Measurements from ENCODE around the gene OR10D3.
"Not testable (repeated sequence)": the region's sequence is repeated elsewhere in the genome, so short reads cannot be mapped to it uniquely, and the experiment has no call there.

Gene OR10D3, protein sequence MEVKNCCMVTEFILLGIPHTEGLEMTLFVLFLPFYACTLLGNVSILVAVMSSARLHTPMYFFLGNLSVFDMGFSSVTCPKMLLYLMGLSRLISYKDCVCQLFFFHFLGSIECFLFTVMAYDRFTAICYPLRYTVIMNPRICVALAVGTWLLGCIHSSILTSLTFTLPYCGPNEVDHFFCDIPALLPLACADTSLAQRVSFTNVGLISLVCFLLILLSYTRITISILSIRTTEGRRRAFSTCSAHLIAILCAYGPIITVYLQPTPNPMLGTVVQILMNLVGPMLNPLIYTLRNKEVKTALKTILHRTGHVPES

DNA sequence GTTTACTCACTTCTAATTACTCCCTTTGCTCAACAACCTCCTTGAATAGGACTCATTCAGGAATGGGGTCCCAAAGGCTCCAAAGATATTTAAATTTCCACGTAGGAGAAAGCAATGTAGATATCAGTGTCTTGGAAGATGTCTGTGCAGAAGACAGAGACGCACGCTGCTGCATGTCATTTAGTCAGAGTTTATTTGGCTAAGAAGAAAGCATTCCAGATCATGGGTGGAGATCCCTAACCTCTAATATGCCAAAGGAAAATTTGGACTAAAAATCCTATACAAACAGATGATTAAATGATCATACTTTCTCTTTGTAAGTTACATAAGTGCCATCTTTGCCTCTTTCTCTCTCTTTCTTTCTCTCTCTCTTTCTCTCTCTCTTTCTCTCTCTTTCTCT, at the start of gene OR10D3:
OR10D3 (plus strand) TSS at position 278 of the 400 bp plus-strand sequence. CDS start 1,925 bp downstream, outside the sequence.
- no peak for DNase-seq

DNA sequence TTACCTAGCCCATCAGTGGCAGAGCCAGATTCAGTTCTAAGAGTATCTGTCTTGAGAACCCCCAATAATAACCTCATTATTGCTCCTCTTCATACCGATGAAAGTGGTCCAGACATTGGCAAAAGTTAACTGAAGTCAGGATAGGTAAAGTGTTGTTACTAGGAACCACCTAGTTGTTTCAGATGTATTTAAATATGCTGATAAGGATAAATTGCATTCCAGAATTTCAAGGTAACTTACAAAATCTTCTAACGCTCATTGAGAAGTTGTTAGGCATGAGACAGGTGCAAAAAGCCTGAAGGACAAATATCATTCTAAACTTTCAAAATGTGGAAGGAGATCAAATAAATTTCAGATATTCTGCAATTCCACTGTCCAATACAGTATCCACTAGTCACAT, 40.1 kb upstream of the OR10D3 start:
- no peak for DNase-seq

DNA sequence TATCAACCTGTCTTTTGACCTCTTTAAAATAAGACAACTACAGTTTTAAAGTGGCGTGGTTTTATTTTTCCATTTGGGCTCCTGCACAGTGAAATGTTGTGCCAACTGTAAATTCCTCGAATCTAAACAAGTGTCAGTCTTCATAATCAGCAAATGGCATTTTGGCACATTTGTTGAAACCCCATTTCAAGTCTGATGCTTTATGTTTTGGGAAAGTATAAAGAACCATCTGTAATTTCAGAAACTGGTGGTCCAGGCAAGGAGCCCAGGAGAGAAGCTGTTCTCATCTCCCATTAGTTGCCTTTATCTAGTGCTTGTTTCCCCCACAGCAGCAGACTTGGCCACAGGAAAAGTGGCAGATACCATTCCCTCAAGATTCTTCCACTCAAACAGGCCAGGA, 35.2 kb upstream of the OR10D3 start:
- no peak for DNase-seq

DNA sequence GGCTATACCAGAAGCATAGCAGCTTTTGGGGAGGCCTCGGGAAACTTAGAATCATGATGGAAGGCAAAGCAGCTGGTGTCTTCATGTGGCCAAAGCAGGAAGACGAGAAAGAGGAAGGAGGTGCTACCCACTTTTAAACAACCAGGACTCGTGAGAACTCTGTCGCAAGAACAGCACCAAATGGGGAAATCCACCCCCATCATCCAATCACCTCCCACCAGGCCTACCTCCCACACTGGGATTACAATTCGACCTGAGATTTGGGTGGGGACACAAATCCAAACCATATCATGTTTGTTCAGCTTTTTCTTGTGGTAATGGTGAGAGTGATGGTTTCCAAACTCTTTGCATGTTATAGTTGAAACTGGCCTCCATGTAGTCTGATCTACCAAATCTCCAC, 32.5 kb upstream of the OR10D3 start:
- no peak for DNase-seq

DNA sequence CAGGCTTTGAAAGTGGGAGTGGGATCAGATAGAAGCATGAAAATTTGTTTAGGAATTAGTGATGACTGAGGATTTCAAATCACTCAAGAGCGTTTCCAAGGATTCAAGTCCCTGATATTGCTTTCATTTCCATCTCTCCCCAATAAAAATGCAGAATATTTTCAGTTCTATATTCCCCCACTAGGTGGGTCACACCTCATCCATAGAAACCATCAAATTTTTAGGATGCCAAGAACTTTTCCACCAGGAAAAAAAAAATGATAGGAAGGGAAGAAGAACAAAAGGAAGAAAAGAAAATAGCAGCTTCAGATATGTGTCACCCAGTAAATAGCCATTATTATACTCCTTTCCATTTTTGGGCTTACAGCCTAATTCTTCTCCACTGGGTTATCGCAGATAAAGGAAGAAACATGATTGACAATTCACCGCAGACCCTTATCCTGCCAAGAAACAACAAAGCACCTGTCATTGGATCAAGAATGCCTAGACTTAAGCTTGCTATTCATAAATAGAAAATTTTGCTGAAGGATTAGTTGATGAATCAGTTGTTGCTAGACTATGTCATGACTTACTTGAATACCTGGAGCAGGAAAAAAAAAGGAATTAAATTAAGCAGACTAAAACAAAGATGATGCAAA, 30.3 kb upstream of the OR10D3 start:
- no peak for DNase-seq

DNA sequence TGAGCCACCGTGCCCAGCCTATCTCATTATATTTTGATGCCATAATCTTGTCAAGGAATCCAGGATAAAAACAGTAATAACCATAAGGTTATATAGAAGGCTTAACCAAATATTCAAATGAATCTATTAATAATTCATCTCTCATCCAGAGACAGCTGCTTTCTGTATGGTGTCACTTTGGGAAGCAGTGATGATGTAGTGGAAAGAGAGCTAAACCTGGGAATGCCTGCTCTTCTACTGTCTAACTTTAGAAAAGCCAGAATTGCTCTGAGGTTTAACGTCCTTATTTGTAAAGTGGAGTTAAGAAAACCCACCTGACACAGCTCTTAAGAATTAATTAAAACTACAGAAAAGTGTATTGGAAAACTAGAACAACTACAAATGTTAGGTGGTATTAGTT, 29.3 kb upstream of the OR10D3 start:
- DNase-seq, result no peak

DNA sequence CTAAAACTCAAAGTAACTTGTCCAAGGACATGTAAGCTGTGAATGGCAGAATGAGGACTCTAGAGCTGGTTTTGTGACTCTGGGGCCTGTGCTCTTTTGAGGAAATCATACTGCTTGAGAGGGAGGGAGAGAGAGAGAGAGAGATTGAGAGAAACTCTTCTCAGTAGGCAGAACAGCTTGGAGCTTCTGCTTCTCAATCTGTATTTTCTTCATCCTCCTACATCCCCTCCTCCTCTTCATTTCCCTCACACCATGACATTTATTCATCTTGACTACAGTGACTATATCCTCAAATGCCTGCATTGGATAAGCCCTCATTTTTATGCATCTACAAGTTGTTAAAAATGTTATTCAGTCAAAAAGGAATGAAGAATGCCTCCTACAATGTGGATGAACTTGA, 23.7 kb upstream of the OR10D3 start:
- DNase-seq, result no peak

DNA sequence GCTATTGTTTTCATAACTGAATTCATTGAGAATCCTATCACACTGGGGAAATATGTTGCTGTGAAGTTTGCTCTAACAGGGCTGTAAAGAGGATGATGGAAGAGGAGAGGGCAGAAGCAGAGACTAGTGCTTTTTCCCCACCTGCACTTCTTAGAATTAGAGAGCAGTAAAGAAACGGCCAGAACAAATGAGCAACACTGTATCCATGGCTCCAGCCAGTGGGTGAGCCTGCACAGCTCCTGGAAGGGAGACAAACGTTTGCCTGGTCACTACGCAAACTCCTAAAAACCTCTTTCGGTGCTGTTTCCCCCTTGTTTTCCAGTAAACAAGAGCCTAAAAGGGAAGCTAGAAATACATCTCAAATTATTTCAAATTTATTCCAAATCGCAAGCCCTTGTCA, 22.2 kb upstream of the OR10D3 start:
- DNase-seq, result no peak

DNA sequence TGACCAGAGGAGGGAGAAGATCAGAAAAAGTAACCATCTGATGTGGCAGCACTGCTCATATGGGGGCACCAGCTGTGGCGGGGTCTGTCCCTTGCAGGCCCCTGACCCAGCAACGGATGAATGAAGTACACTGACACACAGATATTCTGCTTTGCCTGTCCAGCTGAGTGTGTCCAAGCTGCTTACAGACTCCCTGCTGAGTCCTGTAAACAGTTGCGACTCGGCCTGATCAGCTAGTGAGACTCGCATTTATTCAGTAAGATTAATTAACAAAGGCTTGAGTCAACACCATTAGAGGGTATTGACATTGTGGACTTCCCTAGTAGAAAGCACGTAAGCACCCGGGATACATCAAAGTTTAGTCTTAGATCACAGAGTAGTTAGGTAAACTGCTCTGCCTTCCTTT, 15.3 kb upstream of the OR10D3 start:
- DNase-seq, result no peak

DNA sequence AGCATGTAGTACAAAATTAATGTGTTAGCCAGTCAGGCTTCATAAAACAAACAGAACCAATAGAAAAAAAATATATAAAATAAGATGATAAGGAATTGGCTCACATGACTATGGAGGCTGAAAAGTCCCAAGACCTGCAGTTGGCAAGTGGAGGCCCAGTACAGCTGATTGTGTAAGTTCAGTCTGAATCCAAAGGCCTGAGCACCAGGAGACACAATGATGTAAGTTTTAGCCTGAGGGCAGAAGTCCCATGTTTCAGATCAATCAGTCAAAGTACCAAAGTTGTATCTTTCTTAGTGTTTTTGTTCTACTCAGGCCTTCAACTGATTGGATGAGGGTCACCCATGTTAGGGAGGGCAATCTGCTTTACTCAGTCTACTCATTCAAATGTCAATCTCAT, 14.3 kb upstream of the OR10D3 start:
- no peak for DNase-seq

DNA sequence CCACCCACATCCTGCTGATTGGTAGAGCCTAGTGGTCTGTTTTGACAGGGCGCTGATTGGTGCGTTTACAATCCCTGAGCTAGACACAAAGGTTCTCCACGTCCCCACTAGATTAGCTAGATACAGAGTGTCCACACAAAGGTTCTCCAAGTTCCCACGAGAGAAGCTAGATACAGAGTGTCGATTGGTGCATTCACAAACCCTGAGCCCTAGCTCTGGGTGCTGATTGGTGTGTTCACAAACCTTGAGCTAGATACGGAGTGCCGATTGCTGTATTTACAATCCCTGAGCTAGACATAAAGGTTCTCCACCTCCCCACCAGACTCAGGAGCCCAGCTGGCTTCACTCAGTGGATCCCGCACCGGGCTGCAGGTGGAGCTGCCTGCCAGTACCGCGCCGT, 12.8 kb upstream of the OR10D3 start:
- not testable (repeated sequence) for DNase-seq

DNA sequence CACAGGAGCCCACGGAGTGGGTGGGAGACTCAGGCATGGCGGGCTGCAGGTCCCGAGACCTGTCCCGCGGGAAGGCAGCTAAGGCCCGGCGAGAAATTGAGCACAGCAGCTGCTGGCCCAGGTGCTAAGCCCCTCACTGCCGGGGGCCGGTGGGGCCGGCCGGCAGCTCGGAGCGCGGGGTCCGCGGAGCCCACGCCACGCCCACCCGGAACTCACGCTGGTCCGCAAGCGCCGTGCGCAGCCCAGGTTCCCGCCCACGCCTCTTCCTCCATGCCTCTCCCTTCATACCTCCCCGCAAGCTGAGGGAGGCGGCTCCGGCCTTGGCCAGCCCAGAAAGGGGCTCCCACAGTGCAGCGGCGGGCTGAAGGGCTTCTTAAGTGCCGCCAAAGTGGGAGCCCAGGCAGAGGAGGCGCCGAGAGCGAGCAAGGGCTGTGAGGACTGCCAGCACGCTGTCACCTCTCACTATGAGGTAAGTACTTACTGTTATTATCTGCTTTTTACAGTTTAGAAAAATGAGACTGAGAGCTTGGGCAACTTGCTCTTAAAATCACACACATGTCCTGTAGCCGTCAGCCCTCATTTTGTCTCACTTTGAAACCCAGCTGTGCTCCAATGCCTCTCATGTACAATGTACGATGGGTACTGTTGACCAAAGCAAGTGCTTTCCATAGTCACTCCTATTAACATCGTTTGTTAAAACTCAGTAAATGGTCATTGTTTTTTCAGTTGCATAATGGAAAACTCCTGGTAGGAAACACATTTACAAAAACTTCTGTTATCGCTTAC, 12.2 kb upstream of the OR10D3 start:
- no peak for DNase-seq

DNA sequence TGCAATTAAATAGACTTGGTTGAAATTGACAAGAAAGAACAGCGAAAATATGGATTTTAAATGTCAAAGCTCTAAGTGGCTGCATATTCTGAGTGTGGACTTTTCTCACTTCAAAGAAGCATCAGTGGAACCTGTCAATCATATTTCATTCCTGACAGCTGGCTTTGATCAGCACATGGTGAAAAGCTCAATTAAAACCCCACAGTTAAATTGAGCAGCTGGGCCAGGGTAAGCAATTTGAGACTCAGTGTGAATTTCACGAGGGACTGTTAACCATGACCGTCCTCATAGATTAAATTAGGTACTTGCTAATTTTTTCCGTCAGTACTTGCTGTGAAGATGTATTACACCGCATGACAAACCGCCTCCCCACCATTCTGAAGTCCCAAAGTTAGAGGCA, 11.0 kb upstream of the OR10D3 start:
- DNase-seq, result no peak

DNA sequence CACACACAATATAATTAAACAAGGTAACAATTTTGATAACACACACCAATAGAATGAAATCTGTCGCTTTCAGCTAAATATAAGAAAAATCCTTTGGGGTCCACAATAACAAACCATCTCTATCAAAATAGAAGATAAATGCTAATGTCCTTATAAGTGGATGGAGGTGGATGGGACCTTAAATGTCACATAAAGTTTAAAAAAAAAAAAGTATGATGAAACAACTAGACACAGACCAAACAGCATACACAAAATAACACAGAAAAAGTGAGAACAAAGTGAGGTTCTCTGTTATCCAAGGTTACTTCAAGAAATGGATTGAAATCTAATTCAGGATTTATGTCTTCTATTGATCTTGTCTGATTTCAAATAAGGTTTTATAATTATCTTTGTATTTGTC, 10.5 kb upstream of the OR10D3 start:
- DNase-seq, result no peak

DNA sequence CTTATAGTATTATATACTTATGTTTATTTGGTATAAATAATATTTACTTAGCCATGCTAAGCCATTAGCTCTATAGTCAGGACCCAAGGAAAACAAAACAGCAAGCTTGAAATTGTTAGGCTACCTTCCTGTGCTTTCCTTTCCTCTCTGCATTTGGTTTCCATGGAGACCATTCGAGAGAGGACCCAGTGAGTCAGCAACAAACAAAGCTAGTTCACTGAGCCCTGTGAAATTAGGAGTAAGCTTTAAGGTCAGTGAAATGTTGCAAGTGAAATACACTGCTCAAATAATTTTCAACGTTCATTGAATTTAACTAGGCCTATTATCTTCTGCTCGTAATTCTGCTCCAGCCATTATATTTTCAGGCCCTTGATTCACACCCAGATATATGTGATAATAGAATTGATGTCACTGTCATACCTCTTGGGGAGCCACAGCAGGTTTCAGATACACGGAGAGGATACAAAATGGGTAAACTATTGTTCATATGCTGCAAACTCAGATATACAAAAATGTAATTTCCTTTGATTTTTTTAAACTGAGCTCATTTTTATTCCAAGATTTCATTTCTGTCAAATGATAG, 9.1 kb upstream of the OR10D3 start:
- DNase-seq, result no peak

DNA sequence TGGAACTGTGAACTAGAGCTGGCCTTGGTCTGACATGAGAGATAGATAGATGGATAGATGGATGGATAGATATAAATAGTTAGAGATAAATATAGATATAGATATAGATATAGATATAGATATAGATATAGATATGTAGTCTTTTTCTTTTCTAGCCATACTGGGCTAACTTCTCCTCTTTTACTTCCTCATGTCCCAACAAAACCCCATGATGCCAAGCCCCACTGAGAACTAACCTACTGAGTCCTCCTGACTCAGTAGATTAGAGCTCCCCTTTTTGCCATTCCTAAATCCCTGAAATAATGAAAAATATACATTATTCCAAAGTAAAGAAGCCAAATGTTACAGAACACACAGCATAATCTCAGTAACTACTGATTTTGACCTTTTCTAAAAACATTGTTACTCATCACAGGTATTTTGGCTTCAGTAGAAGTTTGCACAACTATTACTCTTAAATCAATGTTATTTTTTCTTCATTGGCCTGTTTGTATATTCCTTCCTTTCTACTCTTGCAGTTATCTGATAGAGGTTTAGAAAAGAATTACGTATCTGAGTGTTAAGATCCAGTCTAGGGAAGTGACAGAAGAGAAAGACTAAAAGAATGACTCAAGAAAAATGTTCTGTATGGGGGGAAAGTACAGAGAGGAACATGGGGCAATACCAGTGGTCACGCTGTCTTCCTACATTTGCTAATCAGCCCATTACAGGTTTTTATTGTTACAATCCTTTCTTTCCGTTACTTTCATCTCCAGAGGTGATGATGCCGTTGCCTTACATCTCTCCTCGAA, 6.0 kb upstream of the OR10D3 start:
- DNase-seq, result no peak

DNA sequence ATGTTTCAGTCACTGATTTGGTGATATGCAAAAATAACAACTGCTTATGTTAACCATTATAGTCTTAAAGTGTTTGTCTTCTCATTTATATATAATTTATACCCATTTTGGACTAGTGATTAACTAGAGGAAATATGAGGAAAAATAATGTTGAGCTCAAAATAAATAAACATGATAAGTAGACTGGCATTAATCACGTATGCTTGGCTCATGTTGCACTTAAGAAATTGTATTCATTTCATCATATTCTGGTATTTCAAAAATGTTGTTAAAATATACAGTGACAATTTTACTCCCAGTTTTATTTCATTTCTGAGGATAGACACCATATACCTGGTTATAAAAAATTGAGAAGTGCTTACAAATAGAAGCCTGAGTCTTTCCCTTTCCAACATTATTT, 3.8 kb upstream of the OR10D3 start:
- no peak for DNase-seq

DNA sequence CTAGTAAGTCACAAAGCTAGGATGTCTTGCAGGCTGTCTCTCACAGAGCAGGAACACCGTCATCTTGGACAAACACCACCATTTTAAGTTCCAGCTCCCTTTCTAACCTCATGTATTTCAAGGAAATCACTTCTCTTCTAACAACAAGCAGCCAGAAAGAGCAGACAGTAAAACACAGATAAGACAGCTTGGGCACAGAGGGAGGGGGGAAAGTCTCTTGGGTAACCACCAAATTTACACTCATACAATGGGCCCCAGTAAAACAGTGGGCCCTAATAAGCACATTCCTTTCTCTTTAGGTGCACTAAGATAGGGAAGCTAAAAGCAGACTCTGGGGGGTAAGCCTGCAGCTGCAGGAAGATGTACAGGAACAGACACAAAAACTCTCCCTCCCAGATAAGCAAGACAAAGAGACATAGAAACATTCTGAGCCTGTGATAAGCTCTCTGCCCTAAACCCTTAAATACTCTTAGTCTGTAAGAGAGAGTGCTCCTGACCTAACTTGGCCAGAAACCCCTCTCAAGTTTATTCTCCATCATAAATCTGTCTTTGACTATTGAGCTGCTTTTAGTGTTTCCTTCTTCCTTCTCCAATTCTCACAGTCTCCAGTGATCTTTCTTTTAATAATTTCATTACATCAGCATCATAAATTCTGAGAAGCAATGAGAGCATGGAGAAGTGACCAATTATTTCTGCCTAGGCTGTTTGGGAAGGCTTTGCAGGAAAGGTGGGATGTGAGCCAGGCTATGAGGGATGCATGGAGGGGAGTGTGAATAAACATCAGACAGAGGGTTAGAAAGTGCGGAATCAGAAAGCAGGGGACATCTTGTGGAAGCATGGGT, 7.4 kb downstream of the OR10D3 start:
- no peak for DNase-seq

DNA sequence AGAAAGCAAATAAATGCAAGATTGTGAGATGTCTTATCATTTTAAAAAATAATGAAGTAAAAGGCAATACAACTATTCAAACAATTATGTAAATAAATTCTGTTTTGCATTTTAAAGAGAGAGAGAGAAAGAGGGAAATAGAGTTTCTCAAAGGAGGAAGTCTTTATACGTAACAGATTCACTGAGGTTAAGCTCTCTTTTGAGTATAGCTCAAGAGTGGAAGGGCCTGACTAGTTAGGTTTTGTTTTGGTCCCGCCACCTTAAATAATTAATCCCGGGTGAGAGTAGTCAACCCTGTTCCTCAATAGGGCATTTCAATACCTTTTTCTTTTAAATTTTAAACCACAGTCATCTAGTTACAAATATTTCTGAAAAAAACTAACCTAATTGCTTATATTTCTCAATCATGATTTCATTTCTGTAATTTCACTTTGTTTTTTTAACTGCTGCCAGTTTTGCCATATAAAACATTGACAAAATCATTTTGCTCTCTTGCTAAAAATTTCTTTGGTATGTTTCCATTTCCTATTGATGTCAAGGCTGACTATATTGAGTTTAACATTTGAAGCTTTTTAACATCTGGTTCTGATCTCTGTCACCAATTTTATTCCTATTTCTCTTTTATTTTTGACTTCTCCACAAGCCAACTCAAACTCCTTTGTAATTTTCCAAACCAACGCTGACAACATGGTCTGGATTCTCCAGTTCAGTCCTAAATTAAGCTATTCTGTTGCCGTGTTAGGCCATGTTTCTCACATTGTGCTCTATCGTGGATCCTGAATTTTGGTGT, 10.3 kb downstream of the OR10D3 start:
- DNase-seq, result no peak

DNA sequence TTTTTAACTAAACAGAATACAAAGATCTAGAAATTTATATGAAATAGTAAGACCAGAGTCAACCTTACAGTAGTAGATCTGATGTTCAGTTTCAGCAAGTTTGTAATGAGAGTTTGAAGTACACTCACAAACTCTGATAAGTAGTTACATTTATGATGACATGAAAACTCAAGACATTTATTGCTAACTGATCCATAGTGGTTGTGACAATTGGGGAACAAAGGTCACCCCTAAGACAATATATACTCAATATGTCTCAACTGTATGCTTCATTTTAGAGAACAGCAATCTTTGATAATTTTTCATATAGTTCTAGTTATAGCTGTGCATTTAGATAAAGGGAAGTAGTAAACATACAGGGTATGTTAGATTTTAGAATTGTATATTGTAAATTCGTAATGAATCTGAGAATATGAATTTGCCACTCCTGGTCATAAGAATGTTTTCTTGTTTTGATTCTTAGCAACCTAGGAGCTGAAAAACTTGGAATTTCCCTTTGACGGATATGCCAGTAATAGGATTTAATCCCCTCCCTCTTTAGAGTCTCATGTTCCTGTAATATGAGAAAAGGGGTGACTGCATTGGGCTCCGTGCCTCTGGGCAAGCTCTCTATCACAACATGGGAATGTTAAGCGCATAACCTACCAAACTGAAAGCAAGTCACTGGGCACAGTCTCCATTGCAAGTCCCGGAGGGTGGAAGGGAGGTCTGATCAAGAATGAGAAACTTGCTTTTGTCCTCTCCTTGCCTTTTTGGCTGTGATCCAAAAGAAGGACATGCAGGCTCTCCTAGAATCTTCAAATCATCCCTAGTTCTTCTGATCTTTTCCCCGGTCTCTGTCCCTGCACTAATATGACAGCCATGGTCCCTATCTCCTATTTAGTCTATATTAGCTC, 11.4 kb downstream of the OR10D3 start:
- no peak for DNase-seq
